HG02642 (cell line): Measurements from ENCODE around the gene PM20D1.

Source experiments
- ATAC-seq: cut with Tn5 transposase; IDR thresholded peaks from one replicate; pipeline ENCODE4 v1.9.1; 2021; ENCODE audit warnings: mild to moderate bottlenecking; ENCODE audit not compliant: unreplicated experiment, poor library complexity

PM20D1 gene

DNA sequence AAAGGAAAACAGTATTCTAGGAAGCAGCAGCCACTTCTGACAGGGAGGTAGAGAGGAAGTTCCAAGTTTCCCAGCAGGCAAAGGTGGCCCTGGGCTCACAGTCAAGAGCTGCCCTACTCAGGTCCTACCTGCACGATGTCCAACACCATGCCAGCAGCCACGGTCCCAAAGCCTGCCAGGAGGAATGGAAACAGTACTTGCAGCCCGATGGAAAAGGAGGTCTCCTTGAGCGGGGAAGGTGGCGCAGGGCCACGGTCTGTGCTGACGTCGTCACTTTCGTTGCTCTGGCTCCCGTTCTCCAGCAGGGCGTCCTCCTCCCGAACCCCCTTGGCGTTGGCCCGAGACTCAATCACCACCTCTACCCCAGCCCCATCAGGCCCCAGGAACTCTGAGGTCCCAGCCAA, 40.0 kb downstream of the PM20D1 start:
- no peak for ATAC-seq

DNA sequence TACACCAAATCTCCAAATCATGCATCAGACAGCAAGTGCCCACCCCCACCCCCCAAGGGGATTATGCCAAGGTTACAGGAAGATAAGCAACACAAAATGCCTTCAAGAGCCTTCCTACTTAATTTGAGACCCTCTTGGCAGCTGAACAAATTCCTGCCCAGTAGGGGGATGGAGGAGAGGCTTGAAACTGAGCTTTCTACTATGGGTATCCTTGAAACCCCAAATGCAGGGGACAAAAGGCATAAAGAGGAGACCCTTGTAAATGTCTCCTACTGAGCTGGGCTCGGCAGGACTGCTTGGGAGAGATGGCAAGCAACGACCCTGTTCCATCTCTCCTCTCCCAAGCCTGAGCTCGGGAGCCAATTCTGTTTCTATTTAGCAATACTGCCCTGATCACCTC, 40.5 kb downstream of the PM20D1 start:
- no peak for ATAC-seq

DNA sequence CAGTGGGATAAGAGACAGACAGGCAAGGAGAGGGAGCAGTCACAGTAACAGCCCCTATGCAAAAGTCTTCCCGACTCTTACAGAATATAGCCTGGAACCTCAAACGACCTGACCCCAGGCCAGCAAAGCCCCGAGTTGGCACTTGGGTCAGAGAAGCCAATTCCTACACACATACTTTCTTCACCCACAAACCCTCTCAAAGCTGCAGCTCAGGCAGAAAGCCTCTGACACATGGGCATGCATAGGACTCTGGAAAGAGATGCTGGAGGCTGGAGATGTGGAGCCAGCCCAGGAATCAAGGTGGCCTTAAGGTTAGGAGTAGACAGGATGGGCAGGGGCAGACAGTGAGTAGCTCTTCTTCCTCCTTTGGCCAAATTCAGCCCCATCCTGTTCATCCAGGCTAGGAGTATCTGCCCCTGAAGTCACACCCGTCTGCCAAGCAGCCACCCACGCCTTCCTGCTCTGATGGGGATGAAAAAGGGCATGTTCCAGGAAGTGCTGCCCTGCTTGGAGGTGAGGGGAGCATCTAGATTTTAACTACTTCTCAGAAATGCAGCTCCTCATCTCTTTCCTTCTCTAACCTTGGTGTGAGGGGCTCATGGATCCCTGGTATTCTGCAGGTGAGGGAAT, 44.7 kb downstream of the PM20D1 start:
- no peak for ATAC-seq

DNA sequence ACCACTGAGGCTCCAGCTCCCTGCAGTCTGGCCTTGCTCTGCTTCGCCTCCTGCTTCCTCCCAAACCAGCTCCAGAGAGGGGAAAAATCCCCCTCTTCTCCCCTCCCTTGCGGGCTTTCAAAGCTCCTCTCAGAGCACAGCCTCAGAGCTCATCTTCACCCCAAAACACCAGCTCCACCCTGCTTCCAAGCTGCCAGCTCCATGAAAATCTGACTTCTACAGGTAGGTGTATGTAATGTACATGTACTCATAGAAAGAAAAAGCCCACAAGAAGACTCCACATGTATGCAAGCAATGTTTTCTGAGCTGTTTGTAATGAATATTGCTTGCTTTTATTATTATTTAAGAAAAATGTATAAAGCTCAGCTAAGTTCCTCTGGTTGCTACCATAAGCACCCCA, 45.3 kb downstream of the PM20D1 start:
- no peak for ATAC-seq

DNA sequence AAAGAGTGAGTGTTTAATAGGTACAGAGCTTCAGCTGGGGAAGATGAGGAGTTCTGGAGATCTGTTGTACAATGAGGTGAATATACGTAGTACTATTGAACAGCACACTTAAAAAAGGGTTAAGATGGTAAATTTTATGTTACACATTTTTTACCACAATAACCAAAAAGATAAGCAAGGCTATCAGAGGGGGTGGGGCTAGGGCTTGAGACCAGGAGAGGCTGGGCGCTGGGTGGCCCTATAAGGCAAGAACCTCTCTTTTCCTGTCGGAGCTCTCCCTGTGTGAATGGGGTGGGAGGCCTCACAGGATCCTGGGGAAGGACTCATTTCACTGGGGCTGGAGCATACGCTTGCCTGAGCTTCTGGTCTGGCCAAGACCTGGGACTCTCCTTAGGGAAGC, 45.9 kb downstream of the PM20D1 start:
- ATAC-seq, result no peak

DNA sequence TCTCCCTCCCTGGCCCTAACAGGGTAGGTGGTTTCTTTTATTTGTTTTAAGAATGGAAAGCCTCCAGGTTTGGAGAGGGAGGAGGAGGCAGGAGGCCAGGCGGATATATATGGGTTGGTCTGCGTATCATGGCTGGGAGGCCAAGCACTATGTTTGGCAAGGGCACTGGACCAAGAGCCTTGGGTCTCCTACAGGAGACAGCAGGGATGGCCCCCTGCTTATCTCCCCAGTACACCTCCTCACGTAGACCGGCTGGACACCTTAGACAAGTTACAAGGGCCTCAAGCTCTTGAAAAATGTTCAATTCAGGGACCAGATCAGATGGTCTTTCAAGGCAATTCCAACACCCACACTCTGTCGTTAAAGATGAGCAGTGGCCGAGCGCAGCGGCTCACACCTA, 47.9 kb downstream of the PM20D1 start:
- ATAC-seq, result no peak

DNA sequence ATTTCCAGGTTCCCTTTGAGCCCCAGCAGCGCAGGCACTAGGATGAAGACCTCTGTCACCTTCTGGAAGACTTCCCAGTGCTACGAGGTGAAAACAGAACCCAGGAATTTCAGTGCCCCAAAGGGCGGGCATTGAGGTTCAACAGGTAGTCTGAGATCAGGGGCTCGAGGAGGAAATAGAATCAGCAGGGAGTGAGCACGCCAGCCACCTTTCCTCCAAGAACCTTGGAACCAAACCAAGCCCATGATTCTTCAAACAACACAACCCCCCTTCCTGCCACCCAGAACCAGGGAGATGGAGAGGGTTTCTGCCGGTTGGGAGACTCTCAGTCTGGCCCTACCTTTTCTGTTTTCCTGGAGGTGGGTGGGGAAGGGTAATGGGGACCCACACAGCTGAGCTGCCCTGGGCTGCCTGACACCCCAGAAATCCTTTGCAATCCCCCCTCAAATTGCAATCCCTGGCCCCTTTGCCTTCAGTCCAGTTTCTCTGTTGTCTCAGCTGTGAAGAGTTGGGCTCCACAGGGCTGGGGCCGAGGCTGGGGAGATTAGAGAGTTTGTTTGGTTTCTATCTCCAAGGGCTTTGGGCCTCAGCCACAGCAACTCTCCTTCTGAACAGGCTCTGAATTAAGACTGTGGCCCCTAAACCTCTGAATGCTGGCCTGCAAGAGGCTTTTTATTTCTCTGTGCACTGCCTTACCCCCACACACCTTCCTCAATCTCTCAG, 48.8 kb downstream of the PM20D1 start:
- no peak for ATAC-seq

DNA sequence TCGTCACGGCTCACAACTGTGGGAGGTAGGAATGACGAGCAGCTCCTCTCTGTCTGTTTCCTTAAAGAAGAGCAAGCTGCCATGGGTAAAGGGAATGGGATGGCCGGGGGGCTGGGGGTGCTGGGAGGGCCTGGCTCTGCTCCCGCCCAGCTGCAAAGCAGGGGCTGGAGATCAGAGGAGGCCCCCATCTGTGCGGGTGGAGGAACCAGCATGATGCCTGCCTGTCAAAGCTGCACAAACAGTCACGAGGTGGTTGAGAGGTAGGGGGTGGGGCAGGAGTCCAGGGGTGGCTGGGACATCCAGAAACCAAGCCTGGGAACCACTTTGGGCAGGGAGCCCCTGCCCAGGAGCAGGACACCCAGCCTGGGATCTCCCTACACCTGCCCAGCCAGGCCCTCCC, 49.5 kb downstream of the PM20D1 start:
- no peak for ATAC-seq

DNA sequence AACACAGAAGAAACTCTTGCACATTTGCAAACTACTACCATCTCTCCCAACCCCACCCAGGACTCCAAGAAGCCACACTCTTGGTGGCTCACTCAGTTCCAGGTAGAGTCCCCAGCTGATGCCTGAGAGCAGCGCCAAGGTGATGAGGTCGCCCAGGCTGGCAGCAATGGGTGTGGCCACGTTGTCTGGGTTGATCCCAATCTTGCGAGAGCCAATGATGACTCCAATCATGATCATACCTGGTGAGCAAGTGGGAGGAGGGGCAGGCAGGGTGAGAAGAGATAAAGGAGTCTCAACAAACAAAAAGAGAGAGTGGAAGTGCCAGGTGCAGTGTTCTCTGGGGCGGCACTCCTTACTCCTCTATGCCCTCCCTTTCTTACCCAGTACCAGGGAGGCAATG, 51.4 kb downstream of the PM20D1 start:
- no peak for ATAC-seq

DNA sequence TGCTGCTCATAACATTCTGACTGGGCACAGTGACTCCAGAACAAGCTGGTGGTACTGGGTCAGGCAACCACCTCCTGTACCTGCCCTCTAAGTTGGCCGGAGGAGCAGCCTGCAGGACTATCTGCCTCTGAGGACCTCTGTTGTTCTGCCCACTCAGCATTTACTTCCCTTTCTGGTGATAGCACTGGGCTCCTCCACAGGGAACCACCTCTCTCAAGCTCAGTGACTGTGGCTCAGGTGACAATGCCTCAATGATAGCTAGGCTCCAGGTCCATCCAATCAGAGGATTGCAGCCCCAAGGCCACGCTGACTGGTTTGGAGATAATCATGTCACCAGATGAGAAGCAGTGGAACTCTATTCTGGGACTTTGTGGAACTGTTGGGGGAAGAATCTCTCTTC, 52.8 kb downstream of the PM20D1 start:
- no peak for ATAC-seq

DNA sequence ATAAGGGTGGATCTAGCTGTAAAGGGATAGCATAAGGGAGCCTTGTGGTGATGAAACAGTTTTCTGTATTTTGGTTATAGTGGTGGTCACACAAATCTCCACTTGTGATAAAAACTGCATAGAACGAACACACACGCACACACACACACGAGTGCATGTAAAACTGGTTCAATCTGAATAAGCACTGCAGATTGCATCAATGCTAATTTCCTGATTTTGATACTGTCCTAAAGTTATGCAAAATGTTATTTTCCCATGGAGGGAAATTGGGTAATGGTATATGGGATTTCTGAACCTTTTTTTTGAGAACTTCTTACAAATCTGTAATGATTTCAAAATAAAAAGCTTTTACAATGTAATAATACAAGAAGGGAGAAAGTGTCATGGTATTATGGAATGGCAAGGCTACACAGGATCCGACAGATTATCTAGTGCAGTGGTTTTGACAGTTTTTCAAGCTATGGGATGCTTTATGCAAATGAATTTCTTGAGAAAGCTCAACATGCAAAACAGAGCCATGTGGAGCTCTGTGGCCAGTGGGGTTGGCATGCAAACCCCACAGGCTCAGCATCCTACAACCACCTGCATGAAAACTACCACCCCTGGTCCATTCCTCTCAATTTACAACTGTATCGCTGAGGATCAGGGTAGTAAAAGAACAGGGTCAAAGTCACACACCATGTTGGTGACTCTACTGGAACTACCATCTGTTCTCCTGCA, 55.8 kb downstream of the PM20D1 start:
- peak; percentile 50 for ATAC-seq

DNA sequence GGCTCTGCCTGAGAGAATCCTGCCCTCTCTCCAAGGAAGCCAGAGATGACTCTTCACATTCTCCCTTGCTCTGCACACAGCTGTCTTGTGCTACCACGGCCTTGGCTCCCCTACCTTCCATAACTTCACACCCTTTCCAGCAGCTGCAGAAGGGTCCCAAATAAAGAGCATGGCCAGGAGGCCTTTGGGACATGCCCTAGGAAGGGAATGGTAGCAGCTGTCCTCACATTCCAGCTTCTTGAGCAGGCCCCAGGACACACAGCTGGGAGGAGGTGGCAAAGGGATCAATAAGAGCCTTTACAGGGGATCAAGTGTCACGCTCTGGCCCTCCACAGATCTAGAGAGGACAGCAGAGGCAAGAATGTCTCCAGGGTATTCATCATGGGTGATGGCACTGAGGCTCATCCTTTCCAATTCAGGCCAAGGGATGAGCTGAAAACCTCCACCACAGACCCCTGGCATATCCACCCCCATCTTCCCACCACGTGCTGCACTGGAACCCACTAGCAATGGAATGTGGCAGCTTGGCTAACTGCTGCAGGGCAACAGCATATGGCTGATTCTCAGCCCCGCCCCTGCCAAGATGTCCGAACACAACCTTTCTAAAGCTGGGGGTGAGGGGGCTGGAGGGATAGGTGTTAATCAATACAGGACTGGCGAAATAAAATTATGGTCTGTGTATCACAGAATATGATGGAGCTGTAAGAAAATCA, 56.8 kb downstream of the PM20D1 start:
- peak; percentile 21 for ATAC-seq

DNA sequence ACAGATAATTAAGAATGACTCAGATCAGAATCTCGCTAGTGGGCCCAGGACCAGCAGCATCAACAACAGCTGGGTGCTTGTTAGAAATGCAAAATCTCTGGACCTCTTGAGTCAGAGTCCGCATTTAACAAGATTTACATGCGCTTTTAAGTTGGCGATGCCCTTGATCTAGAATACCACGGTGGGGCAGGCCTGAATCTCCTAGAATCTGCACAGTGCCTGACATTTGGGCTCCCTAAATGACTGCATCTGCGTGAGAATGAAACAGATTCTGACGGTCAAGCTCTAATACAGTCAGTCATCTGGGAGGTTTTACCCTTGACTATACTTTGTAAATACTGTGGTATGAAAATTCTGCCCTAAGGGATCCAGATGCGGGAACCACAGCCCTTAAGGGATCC, 57.5 kb downstream of the PM20D1 start:
- peak; percentile 47 for ATAC-seq

DNA sequence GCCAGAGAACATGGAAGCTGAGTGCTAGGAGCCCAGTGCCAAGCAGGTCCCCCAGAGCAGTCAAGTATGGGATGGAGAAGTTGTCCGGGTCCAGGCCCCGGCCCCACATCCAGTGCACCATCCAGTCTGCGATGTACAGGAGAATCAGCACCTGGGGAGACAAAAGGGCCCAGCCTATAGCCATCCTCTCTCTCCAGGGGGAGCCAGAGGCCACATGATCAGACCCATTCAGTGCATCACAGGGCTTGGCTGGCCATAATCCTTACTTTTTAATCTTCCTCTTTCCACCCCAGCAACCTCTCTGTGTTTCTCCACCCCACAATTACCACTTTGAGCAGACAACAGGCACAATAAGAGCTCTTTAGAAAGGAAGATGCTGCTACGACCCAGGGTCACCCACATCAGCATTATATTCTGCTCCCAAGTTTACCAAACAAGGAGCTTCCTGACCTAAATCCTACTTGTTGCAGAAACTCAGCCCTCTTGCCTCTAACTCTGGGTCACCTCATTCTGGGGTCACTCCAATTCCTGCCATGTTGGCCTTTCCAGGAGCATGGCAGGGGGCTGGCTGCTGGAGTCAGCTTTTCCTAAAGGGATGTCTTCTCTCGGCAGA, 58.3 kb downstream of the PM20D1 start:
- ATAC-seq, result peak; percentile 49

DNA sequence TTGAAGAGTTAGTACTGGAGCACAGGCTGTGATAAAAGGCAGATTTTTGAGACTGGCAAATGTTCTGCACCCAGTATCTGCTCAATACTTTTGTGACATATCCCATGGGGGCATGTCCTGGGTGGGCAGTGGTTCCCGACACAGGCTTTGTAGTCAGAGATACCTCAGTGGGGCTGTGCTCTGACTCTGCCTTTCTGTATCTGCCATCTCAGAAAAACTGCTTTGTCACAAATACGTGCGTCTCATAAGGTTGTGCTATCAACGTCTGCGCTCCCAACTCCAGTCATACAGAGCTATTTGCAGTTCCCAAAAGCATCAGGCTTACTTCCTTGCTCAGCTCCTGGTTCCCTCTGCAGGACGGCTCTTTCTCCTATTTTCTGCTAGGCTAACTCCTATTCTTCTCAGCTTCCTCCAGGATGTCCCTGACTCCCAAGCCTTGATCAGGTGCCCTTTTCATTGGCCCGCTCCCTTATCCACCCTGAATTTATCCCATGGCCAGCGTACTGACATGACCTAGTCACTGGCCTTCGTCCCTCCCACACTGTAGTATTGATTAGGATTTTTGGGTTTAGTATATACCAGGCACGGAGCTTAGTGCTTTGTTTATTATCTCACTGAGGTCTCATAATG, 62.5 kb downstream of the PM20D1 start:
- ATAC-seq, result no peak

DNA sequence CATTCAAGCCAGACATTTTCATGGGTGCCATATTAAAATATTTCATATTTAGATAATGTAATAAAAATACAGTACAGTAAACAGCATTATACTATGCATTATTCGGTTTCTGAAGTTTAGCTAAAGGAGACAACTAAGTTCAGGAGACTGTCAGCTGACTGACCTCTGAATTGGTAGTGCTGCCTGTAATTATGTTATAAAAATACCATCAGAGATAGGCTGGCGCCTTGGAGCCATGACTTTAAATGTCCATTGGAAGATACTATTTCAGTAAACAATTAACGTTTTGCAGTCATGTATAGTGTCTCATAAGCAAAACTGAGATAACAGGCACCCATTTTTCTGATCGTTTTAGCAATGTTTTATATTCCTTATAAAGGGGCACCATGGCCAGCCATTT, 63.3 kb downstream of the PM20D1 start:
- no peak for ATAC-seq

DNA sequence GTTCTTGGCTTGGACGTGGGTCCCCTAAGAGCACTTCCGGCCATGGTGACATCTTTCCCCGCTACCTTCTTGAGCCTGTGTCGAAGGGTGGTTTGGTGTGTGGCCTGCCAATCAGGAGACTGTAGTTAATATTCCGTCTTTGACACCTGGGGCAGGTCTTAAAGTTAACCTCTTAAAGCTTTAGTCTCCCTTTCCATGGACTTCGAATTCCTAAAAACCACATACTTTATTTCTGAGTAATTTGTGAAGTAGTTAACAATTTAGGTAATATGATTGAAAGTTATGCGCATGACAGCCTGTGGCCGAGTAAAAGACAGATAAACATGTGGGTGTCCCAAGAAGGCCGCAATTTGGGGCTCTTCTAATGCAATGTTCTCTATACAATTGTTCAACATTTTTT, 64.5 kb downstream of the PM20D1 start:
- ATAC-seq, result no peak

DNA sequence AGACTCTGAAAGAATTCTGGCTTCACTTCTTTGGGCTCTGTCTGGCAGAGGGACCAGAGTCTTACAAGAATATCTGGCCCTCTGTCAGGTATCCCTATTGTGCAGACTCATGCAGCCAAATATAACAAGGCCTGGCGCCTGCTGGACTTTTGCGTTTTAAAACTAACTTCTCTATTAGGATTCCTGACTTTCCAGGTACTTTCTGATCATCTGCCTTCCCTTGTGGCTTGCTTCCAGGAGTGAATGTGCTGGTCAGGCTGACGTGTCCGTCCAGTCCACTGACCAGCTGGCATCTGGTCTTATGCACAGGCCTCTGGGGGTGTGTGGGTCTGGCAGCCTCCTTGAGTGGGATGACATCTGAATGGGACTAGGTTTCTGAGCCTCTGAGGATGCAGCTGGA, 66.0 kb downstream of the PM20D1 start:
- no peak for ATAC-seq

DNA sequence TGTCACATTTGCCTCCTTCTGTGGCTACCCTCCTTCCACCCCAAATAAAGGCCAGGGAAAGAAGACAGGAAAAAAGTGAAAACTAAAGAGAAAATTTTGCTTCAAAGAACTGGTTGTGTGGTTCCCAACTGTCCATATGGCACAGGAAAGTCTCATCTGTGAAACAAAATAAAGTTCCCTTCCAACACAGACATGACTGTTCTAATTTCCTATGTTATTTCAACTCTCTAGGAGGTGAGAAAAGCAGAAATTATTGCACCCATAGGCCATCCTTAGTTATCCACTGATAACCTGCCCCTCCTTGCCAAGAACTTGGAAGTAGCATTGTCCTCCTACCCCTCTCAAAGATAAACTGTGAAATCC, 66.5 kb downstream of the PM20D1 start:
- ATAC-seq, result no peak
